GM19238 (cell line): ENCODE data around the gene NDUFA3.

ENCODE experiments used
- DNase-seq: peaks from one replicate; pipeline ENCODE4 v3.0.0; 2011; ENCODE audit warnings: low spot score; ENCODE audit not compliant: insufficient read length

The NDUFA3 gene

GRCh38 chr19:54137699-54138488 lies 35.2 kb downstream of the NDUFA3 start, which contains the start of gene CNOT3:
Gene CNOT3, plus strand, starts transcription at chr19:54137762. Its CDS starts 5,217 bp downstream, at chr19:54142979.
- DNase-seq: peak; percentile 51

GRCh38 chr19:54138489-54139256 lies 36.0 kb downstream of the NDUFA3 start:
- no peak for DNase-seq

DNA sequence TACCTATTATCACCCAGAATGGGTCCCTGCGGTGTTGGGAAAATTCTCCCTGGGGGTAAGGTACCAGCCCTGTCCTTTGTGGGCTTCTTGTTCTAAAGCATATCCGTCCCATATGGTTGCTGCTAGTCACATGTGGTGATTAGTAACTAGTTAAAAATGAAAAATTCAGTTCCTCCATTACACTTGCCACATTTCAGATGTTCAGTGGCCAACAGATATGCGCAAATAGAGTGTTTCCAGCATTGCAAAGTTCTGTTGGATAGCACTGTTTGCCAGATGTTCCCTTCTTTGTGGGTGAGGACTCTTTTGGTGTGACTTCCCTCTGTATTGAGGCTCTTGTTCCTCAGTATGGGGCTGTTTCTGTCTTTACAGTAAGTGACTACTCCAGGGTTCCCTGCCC lies 38.7 kb downstream of the NDUFA3 start:
- DNase-seq: no peak

DNA sequence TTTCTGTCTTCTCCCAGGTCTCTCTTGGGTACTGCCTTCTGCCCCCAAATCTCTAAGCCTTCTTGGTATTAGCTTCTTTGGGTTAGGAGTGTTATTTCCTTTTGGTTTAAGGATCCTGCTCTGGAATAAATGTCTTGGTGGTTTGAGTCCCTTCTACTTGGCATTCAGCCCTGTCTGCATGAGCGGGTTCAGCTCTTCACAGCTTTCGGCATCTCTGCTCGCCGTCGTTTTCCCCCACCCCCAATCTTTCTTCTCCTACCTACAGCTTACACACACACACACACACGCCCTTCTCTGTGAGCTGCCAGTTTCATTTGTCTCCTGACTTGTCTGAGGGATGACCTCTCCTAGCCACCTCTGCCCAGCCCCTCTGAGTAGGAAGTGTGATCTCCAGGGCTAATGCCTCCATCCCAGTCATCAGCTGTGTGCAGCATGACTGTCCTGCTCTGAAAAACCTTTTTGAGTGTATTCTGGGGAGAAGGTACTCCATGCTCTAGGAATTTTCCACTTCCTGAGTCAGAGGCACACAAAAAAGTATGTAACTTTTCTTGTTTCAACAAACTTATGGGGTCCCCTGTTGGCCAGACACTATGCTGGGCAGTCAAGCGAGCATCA lies 39.6 kb downstream of the NDUFA3 start:
- no peak for DNase-seq

DNA sequence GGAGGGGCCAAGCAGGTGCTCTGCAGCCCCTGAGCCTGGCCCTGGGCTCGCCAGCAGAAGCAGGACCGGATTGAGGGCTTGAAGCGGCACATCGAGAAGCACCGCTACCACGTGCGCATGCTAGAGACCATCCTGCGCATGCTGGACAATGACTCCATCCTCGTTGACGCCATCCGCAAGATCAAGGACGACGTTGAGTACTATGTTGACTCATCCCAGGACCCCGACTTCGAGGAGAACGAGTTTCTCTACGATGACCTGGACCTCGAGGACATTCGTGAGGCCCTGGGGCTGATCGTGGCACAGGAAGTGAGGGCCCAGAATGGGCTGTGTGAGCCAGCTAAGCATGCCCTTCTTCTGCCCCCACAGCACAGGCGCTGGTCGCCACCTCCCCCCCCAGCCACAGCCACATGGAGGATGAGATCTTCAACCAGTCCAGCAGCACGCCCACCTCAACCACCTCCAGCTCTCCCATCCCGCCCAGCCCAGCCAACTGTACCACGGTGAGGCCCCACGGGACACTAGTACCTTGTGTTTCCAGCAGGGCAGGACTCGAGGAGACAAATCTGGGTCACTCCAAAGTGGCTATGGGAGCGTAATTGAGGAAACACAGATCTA lies 43.0 kb downstream of the NDUFA3 start:
- no peak for DNase-seq

DNA sequence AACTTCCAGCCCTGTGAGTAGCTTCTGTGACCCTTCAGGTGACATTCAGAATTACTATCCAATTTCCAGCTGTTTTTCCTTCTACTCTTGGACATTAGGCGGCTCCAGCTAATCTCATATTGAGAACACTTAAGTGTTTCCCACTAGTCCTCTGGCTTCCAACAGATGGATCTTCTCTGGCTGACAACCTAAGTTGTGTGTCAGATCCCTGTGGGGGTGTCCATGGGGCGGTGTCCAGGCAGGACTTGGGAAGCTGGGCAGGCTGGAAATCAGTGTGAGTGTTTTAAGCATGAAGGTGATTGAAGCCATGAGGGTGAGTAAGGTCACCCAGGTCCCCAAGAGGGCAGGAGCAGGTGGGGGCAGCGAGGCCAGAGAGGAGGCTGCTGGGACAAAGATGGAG lies 45.0 kb downstream of the NDUFA3 start:
- DNase-seq: no peak

- no peak for DNase-seq
These were observed 45.5 kb downstream of the NDUFA3 start for GRCh38 chr19:54148158-54148557.

DNA sequence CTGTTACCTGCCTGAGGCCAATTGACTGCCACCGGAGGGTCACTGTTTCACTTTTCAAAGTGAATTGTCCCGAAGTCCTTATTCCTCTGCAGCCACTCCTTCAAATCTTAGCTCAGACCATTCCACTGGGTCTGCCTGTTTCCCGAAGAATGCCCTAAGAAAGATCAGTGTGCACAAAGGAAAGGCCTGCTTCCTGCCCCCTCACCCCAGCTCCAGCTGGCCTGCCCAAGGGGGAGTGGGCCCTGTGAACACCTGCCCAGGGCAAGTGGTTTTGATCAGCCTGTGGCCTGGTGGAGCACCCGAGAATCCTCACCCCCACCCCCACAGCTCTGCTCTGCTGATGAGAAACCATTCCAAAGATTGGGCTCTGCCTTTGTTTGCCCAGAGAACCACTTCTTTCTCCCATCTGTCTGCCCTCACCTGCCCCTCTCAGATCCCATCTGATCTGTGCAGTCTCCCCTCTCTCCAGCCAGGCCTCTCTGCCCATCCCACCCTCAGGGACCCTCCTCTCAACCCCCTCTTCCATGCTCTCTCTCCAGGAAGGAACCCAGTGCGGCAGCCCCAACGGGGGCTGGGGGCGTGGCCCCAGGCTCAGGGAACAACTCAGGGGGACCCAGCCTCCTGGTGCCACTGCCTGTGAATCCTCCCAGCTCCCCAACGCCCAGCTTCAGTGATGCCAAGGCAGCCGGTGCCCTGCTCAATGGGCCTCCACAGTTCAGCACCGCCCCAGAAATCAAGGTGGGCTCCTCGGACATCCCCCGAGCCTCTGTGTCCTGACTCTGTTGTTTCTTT lies 46.6 kb downstream of the NDUFA3 start:
- DNase-seq: no peak

DNA sequence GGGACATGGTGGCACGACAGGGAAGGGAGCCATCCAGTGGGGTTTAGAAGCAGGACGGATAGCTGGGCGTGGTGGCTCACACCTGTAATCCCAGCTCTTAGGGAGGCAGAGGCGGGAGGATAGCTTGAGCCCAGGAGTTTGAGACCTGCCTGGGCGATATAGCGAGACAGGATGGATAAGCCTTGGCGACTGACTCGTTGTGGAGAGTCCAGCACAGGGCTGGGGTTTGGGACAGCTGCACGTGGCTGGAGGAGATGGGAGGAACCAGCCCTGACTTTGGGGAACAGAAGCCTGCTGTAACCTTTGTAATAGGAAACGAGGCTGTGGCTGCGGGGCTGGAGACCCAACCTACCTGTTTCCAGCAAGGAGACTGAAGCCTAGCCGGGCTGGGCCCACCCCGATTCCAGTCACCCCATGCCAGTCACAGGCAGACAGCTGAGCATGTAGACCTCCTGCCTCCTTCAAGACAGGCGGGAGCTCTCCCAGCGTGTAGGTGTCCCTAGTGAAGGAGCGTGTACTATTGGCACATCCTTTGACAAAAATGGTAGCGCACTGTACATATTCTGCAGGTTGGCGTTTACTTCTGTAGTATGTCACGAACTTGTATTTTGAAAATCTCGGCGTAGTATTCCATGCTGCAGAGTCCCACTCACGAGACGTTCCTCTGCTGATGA lies 48.8 kb downstream of the NDUFA3 start:
- no peak for DNase-seq

DNA sequence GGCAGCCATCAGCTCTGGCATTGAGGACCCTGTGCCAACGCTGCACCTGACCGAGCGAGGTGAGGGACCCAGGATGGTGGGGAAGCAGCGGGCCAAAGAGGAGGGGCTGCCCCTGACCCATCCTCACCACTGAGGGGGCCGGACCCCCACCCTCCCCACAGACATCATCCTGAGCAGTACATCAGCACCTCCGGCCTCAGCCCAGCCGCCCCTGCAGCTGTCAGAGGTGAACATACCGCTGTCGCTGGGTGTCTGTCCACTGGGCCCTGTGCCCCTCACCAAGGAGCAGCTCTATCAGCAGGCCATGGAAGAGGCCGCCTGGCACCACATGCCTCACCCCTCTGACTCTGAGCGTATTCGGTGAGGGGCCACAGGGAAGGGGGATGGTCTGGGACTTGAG lies 49.6 kb downstream of the NDUFA3 start:
- DNase-seq: no peak

DNA sequence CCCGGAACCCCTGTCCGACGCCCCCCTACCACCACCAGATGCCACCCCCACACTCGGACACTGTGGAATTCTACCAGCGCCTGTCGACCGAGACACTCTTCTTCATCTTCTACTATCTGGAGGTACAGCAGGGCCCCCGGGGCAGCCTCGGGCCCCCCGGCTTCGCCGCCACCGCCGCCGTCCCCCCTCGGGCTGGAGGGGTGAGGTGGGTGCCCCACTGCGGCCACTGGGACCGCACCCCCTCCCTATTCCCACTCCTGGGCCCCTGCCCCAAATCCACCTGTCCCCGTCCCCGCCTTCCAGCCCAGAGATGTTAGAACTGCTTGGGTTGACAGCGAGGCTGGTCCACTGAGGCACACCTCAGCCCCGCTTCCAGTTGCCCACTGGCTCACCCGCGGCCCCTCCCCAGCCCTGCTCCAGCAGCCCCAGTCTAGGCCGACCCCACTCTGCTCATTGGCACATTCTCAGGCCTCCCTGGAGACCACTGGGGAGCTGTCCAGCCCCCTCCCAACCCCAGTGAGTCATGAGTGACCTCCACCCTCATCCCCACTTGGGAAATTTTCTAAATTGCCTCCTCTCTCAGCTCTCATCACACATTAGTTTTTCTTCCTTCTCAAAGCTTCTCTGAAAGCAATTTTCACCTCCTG lies 50.3 kb downstream of the NDUFA3 start:
- DNase-seq: no peak

- no peak for DNase-seq
These were observed 51.2 kb downstream of the NDUFA3 start for GRCh38 chr19:54153731-54154326.

GRCh38 chr19:54154603-54155345 lies 52.1 kb downstream of the NDUFA3 start:
- no peak for DNase-seq

DNA sequence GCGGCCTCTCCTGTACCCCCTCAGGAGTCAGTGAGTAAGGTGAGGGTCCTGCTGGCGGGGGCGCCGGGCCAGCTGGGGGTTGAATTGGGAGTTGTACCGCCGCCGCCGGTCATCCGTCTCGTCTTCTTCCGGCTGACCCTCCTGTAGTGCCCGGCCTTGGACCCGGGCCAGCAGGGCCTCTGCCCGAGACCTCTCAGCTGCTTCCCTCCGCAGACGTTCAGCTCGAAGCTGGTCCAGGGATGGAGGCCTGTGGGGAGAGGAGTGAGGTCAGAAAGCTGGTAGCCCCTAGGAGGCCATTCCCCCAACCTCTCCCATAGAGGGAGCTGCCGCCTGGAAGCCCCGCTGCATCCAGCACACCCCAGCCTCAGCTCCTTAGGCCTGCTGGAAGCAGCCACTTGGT lies 53.0 kb downstream of the NDUFA3 start:
- no peak for DNase-seq

DNA sequence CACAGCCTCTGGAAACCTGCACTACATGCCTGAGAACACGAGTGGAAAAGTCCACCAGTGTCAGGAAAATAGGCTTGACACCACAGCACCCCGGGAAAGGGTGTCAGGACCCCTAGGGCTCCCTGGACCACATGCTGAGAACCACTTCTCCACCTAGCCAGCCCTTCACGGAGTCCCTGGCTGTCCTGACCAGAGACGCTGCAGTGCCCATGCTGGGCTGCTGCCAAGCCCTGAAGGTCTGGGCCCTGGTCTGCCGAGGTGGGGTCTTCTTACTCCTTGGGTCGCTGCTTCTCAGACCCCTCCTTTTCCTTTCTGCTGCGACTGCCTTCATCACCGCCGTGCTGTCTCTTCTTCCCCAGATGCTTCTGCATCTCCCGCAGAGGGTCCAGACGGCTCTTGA lies 53.8 kb downstream of the NDUFA3 start:
- DNase-seq: no peak

- no peak for DNase-seq
These were observed 54.3 kb downstream of the NDUFA3 start for GRCh38 chr19:54156953-54157352.
